ENCODE measurements around the gene FRY. TPM values are rescaled to one million over a fixed set of nuclear protein-coding genes. Genes with fewer than 3 reads are reported as not detected.

FRY gene
- total and polyA plus RNA-seq, 4 donors, result 6.2 to 31.2 (median 12.7) TPM

DNA sequence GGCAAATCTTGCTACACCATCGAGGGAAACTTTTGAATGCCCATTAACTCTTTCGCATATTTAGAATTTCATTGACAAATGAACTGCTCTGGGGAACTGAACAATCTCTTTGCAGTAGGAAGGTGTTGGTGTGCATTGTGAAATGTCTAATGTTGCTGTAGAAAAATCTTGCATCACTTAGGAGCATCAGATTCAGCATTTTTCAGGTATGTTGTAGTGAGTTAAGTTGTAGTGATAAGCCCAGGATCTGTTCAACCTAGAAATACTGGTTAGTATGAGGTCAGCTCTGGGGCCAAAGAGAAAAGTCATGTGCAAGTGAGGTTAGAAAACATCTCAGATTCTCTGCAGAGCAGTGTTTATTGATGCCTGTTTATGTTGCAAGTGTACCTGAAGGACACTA lies 4.1 kb downstream of the FRY start:
- Histone ChIP-seq H3K4me1 (ENCODE audit: control insufficient read depth in 4 of 4, insufficient read depth in 4 of 4, low read length in 3 of 4) (peaks cover 2 to 49% (median 38%) of the 10 kb centered on the region in 4 donors), H3K27me3 (ENCODE audit: control insufficient read depth in 4 of 4, insufficient read depth in 4 of 4, low read length in 3 of 4) (no peaks in the 10 kb centered on the region), H3K9me3 (ENCODE audit: control insufficient read depth in 4 of 4, low read length in 3 of 4) (no peaks in the 10 kb centered on the region), H3K27ac (ENCODE audit: low read depth in 1 of 2, low read length in 2 of 2) (no peak overlapping the region), H3K4me3 (ENCODE audit: low read depth in 1 of 3, low read length in 3 of 3) (no peak overlapping the region), H3K9ac (ENCODE audit: low read depth in 1 of 2, low read length in 2 of 2) (no peak overlapping the region), H3K36me3 (ENCODE audit: control insufficient read depth in 4 of 4, insufficient read depth in 3 of 4, low read depth in 1 of 4, low read length in 3 of 4) (no peaks in the 10 kb centered on the region)
- TF ChIP-seq JUND (IDR thresholded peaks at IDR 0.05), result no peak
- TF ChIP-seq, protein P1, sequence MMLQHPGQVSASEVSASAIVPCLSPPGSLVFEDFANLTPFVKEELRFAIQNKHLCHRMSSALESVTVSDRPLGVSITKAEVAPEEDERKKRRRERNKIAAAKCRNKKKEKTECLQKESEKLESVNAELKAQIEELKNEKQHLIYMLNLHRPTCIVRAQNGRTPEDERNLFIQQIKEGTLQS (IDR thresholded peaks at IDR 0.05), result peak; percentile 69
- DNase-seq (ENCODE audit: low spot score), result no peak
- 80% methylated on average over 2 of the region's 2 CpGs for WGBS

DNA sequence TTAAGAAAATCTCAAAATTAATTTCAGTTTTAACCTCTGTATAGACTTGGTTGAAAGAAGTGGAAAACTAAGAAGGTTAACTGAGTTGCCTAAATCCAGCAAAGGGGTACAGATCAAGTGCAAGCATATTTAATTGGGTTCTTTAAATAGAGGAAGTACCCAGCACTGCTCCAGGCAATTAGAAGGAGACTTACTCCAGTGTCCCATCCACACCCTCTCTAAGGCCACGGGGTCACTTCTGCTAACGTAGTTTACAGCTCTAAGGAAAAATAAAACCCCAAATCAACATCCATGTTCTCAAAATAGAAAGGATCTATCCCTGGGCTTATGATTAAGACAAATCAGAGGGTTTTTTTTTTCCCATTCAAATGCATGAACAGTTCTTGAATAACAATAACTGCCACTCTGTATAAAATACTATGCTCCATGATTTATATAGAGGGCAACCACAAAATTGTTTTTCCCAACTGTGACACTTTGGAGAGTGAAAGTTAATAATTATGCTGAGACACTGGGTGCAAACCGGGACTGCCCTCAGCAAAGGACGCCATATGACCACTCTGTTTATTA lies 4.6 kb downstream of the FRY start:
- H3K4me3 ChIP-seq (ENCODE audit: low read depth in 1 of 3, low read length in 3 of 3), result no peak overlapping the region
- DNase-seq (ENCODE audit: low spot score), result no peak
- H3K9ac ChIP-seq (ENCODE audit: low read depth in 1 of 2, low read length in 2 of 2), result no peak overlapping the region
- H3K27ac ChIP-seq (ENCODE audit: low read depth in 1 of 2, low read length in 2 of 2), result peak overlapping the region; percentile 20 to 22
- H3K9me3 ChIP-seq (ENCODE audit: control insufficient read depth in 4 of 4, low read length in 3 of 4), result no peaks in the 10 kb centered on the region
- peaks cover 2 to 49% (median 37%) of the 10 kb centered on the region in 4 donors for H3K4me1 ChIP-seq (ENCODE audit: control insufficient read depth in 4 of 4, insufficient read depth in 4 of 4, low read length in 3 of 4)
- no peaks in the 10 kb centered on the region for H3K27me3 ChIP-seq (ENCODE audit: control insufficient read depth in 4 of 4, insufficient read depth in 4 of 4, low read length in 3 of 4)
- 27% methylated on average over 4 of the region's 4 CpGs for WGBS
- TF ChIP-seq YY1 (IDR thresholded peaks at IDR 0.05) (peak; percentile 14), FOXA1 (IDR thresholded peaks at IDR 0.05) (no peak), HNF4A (conservative IDR thresholded peaks at IDR 0.05) (no peak), FOXA2 (IDR thresholded peaks at IDR 0.05) (no peak), HNF4G (IDR thresholded peaks at IDR 0.05) (no peak), NR2F2 (IDR thresholded peaks at IDR 0.05) (no peak)
- H3K36me3 ChIP-seq (ENCODE audit: control insufficient read depth in 4 of 4, insufficient read depth in 3 of 4, low read depth in 1 of 4, low read length in 3 of 4), result no peaks in the 10 kb centered on the region

DNA sequence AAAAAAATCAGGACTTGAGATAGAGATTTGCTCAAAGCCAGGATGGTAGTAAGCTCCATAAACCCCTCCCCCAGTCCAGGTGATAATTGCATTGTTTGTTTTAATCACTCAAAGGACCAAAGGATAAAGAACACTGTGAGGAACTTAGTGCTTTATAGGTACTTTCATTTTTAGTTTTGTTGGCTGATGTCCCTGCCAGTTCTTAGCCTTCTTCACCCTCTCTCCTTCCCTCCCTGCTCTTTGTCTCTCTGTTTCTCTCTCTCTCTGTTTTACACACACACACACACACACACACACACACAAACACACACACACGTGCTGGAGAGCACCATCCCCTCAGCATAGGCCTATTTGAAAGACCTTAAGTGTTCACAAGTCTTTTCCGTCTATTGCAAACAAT lies 5.2 kb downstream of the FRY start:
- no peak for TF ChIP-seq FOXA2 (IDR thresholded peaks at IDR 0.05)
- TF ChIP-seq, protein P2, sequence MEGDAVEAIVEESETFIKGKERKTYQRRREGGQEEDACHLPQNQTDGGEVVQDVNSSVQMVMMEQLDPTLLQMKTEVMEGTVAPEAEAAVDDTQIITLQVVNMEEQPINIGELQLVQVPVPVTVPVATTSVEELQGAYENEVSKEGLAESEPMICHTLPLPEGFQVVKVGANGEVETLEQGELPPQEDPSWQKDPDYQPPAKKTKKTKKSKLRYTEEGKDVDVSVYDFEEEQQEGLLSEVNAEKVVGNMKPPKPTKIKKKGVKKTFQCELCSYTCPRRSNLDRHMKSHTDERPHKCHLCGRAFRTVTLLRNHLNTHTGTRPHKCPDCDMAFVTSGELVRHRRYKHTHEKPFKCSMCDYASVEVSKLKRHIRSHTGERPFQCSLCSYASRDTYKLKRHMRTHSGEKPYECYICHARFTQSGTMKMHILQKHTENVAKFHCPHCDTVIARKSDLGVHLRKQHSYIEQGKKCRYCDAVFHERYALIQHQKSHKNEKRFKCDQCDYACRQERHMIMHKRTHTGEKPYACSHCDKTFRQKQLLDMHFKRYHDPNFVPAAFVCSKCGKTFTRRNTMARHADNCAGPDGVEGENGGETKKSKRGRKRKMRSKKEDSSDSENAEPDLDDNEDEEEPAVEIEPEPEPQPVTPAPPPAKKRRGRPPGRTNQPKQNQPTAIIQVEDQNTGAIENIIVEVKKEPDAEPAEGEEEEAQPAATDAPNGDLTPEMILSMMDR (IDR thresholded peaks at IDR 0.05; ENCODE audit: low read depth, low read length, missing input control), result no peak
- no peak for TF ChIP-seq NR2F2 (IDR thresholded peaks at IDR 0.05)
- no peak for TF ChIP-seq GABPA (IDR thresholded peaks at IDR 0.05 in 1 of 2, conservative IDR thresholded peaks at IDR 0.05 in 1 of 2)
- no peak for TF ChIP-seq FOXA1 (IDR thresholded peaks at IDR 0.05)
- TF ChIP-seq, protein P3, sequence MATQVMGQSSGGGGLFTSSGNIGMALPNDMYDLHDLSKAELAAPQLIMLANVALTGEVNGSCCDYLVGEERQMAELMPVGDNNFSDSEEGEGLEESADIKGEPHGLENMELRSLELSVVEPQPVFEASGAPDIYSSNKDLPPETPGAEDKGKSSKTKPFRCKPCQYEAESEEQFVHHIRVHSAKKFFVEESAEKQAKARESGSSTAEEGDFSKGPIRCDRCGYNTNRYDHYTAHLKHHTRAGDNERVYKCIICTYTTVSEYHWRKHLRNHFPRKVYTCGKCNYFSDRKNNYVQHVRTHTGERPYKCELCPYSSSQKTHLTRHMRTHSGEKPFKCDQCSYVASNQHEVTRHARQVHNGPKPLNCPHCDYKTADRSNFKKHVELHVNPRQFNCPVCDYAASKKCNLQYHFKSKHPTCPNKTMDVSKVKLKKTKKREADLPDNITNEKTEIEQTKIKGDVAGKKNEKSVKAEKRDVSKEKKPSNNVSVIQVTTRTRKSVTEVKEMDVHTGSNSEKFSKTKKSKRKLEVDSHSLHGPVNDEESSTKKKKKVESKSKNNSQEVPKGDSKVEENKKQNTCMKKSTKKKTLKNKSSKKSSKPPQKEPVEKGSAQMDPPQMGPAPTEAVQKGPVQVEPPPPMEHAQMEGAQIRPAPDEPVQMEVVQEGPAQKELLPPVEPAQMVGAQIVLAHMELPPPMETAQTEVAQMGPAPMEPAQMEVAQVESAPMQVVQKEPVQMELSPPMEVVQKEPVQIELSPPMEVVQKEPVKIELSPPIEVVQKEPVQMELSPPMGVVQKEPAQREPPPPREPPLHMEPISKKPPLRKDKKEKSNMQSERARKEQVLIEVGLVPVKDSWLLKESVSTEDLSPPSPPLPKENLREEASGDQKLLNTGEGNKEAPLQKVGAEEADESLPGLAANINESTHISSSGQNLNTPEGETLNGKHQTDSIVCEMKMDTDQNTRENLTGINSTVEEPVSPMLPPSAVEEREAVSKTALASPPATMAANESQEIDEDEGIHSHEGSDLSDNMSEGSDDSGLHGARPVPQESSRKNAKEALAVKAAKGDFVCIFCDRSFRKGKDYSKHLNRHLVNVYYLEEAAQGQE (IDR thresholded peaks at IDR 0.05), result no peak
- no peak for TF ChIP-seq TAF1 (conservative IDR thresholded peaks at IDR 0.05)
- TF ChIP-seq, protein P4, sequence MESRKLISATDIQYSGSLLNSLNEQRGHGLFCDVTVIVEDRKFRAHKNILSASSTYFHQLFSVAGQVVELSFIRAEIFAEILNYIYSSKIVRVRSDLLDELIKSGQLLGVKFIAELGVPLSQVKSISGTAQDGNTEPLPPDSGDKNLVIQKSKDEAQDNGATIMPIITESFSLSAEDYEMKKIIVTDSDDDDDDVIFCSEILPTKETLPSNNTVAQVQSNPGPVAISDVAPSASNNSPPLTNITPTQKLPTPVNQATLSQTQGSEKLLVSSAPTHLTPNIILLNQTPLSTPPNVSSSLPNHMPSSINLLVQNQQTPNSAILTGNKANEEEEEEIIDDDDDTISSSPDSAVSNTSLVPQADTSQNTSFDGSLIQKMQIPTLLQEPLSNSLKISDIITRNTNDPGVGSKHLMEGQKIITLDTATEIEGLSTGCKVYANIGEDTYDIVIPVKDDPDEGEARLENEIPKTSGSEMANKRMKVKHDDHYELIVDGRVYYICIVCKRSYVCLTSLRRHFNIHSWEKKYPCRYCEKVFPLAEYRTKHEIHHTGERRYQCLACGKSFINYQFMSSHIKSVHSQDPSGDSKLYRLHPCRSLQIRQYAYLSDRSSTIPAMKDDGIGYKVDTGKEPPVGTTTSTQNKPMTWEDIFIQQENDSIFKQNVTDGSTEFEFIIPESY (IDR thresholded peaks at IDR 0.05), result no peak
- no peak for TF ChIP-seq EGR1 (IDR thresholded peaks at IDR 0.05; ENCODE audit: low read depth in 2 of 2)
- TF ChIP-seq, protein P5, sequence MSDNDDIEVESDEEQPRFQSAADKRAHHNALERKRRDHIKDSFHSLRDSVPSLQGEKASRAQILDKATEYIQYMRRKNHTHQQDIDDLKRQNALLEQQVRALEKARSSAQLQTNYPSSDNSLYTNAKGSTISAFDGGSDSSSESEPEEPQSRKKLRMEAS (IDR thresholded peaks at IDR 0.05), result peak; percentile 9
- TF ChIP-seq YY1 (IDR thresholded peaks at IDR 0.05), result peak; percentile 7
- TF ChIP-seq HNF4G (IDR thresholded peaks at IDR 0.05), result no peak
- no peak for TF ChIP-seq JUND (IDR thresholded peaks at IDR 0.05)
- no peak for TF ChIP-seq SP1 (IDR thresholded peaks at IDR 0.05)
- TF ChIP-seq HNF4A (conservative IDR thresholded peaks at IDR 0.05), result no peak
- TF ChIP-seq, protein P1 (IDR thresholded peaks at IDR 0.05), result no peak
- TF ChIP-seq RAD21 (IDR thresholded peaks at IDR 0.05), result no peak
- TF ChIP-seq RXRA (IDR thresholded peaks at IDR 0.05), result peak in 1 of 2 donors; percentile 4
- Histone ChIP-seq H3K9me3 (ENCODE audit: control insufficient read depth in 4 of 4, low read length in 3 of 4) (no peaks in the 10 kb centered on the region), H3K9ac (ENCODE audit: low read depth in 1 of 2, low read length in 2 of 2) (no peak overlapping the region), H3K36me3 (ENCODE audit: control insufficient read depth in 4 of 4, insufficient read depth in 3 of 4, low read depth in 1 of 4, low read length in 3 of 4) (no peaks in the 10 kb centered on the region), H3K4me1 (ENCODE audit: control insufficient read depth in 4 of 4, insufficient read depth in 4 of 4, low read length in 3 of 4) (peaks cover 2 to 48% (median 38%) of the 10 kb centered on the region in 4 donors), H3K27me3 (ENCODE audit: control insufficient read depth in 4 of 4, insufficient read depth in 4 of 4, low read length in 3 of 4) (no peaks in the 10 kb centered on the region), H3K27ac (ENCODE audit: low read depth in 1 of 2, low read length in 2 of 2) (peak overlapping the region; percentile 20 to 22), H3K4me3 (ENCODE audit: low read depth in 1 of 3, low read length in 3 of 3) (no peak overlapping the region)
- no peak for DNase-seq (ENCODE audit: low spot score)
- WGBS, result 22% methylated on average over 2 of the region's 2 CpGs
